HG03097 (cell line): ENCODE results near the gene ADGRV1.
"Not testable (repeated sequence)": the region's sequence is repeated elsewhere in the genome, so short reads cannot be mapped to it uniquely, and the experiment has no call there.

Source experiments
- ATAC-seq: cut with Tn5 transposase; IDR thresholded peaks from one replicate; pipeline ENCODE4 v1.9.1; 2021; ENCODE audit not compliant: unreplicated experiment, low FRiP score

The ADGRV1 gene

DNA sequence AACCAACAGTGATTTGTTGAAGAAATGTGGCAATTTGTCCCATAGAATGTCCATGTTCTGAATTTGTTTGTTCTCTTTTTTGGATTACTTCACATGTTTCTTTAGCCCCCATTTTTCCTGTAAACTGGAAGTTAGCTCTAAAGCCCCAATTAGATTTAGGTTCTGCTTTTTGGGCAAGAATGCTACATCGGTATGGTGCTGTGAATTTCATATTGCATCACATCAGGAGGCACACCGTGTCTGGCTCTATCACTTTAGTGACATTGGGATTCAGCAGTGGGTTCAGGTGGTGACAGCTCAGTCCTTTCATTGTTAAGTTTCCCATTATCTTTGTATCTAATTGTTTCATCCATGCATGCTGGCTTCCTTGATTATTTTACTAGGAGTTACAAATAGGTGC lies 27.9 kb downstream of the ADGRV1 start:
- no peak for ATAC-seq

- ATAC-seq = no peak
These were observed 31.6 kb downstream of the ADGRV1 start for GRCh38 chr5:90590170-90590569.

GRCh38 chr5:90593083-90593482 lies 34.5 kb downstream of the ADGRV1 start:
- ATAC-seq = not testable (repeated sequence)

GRCh38 chr5:90595766-90596165 lies 37.2 kb downstream of the ADGRV1 start:
- not testable (repeated sequence) for ATAC-seq

- no peak for ATAC-seq
These were observed 39.7 kb downstream of the ADGRV1 start for GRCh38 chr5:90598293-90598692.

DNA sequence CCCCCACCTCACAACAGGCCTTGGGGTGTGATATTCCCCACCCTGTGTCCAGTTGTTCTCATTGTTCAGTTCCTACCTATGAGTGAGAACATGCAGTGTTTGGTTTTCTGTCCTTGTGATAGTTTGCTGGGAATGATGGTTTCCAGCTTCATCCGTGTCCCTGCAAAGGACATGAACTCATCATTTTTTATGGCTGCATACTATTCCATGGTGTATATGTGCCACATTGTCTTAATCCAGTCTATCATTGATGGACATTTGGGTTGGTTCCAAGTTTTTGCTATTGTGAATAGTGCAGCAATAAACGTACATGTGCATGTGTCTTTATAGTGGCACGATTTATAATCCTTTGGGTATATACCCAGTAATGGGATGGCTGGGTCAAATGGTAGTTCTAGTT lies 41.7 kb downstream of the ADGRV1 start:
- ATAC-seq = not testable (repeated sequence)

DNA sequence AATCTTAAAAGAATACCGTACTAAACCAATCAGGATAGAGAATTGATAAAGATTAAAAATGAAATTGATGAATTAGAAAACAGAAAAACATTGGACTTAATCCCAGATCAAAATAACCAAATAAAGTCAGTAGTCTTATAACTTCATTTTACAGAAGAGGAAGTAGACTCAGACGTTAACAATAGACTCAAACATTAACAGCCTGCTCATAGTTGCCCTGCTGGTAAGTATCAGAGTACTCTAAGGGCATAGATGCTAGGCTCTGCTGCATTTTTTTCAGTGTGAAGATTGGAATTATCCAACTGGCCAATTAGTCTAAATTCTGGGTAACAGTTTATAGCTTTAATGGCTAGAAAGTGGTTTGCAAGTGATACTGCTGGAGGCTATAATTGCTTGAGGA lies 42.9 kb downstream of the ADGRV1 start:
- ATAC-seq = no peak

- ATAC-seq = no peak
These were observed 44.1 kb downstream of the ADGRV1 start for GRCh38 chr5:90602681-90603080.

DNA sequence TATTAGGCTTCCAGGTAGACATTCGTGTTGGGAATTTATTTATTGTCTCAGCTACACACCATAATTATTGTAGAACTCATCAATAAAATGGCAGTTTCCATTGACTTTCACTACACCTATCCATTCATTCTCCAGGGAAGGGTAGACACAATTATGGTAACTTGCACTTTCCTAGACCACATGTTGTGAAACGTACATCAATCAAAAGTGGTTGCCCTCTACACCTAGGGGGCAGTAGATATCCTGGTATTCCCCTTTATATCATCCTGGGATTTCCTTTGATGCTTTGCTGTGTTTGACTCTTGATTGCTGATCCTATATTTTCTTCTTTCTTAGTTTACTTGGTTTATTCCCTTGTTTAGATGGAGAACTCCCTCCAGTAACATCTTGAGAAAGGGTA lies 47.9 kb downstream of the ADGRV1 start:
- no peak for ATAC-seq

GRCh38 chr5:90612919-90613318 lies 54.3 kb downstream of the ADGRV1 start:
- peak; percentile 96 for ATAC-seq

DNA sequence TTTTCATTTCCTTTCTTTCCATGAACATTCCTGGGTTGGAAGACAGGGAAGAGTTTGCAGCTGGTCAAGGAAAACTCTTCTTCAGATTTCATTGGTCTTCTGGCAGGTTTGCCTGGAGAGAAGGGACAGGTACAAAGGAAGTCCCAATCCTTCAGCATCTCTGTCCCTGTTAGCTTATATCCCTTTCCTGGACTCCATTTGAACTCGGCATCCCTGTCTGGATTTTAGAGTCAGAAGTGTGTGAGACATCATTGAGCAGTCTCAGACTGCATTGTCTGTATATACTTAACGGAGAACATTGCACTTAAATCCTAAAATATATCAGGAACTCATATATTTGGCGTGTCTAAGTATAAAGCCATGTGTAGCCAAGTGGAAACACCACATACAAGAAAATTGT lies 54.9 kb downstream of the ADGRV1 start:
- ATAC-seq = no peak

- no peak for ATAC-seq
These were observed 55.4 kb downstream of the ADGRV1 start for GRCh38 chr5:90613918-90614504.

DNA sequence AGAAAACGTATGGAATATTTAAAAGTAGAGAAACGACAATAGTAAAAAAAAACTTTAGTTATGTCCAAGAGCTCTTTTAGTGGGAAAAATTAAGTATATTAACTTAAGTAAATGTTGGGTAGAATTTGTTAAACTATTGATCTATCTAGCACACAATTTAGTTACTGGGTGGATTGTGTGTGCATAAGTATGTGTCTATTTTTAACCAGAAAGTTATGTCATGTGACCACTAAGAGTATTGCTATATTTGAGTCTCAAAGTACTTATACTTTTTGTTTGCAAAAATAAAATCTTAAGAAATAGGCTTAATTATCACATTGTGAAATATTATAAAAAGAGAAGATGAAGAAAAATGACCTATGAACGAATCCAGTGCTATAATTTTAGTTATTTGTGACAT lies 56.8 kb downstream of the ADGRV1 start:
- no peak for ATAC-seq

DNA sequence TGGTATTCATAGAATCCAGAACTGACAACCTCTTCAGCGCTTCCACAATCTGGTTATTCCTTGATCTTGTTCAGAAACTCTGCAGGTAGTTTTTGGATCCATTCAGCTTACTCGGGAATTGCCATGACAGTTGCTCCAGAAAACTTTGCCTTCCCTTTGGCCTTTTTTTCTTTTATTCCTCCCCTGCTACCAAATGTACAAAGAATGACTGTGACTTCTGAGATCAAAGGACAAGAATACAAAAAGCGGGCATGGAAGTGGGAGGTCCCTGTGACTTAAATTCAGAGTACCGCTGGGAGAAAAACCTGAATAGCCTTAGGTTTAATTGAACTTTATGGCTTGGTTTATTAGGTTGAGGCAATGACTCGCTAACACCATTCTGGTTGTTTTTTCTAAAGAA lies 59.5 kb downstream of the ADGRV1 start:
- ATAC-seq = no peak

DNA sequence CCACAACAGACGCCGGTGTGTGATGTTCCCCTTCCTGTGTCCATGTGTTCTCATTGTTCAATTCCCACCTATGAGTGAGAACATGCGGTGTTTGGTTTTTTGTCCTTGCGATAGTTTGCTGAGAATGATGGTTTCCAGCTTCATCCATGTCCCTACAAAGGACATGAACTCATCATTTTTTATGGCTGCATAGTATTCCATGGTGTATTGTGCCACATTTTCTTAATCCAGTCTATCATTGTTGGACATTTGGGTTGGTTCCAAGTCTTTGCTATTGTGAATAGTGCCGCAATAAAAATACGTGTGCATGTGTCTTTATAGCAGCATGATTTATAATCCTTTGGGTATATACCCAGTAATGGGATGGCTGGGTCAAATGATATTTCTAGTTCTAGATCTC lies 61.2 kb downstream of the ADGRV1 start:
- ATAC-seq = not testable (repeated sequence)

GRCh38 chr5:90621848-90622247 lies 63.3 kb downstream of the ADGRV1 start:
- ATAC-seq = no peak

- no peak for ATAC-seq
These were observed 67.9 kb downstream of the ADGRV1 start for GRCh38 chr5:90626493-90626892.

DNA sequence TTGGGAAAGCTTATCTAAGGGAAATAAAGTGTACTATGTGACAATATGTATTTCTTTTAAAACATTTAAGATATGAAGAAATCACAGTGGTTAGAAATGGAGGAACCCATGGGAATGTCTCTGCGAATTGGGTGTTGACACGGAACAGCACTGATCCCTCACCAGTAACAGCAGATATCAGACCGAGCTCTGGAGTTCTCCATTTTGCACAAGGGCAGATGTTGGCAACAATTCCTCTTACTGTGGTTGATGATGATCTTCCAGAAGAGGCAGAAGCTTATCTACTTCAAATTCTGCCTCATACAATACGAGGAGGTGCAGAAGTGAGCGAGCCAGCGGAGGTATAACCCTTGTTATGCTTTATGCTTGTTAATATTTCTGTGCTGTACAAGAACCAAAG lies 69.9 kb downstream of the ADGRV1 start:
- ATAC-seq = no peak

DNA sequence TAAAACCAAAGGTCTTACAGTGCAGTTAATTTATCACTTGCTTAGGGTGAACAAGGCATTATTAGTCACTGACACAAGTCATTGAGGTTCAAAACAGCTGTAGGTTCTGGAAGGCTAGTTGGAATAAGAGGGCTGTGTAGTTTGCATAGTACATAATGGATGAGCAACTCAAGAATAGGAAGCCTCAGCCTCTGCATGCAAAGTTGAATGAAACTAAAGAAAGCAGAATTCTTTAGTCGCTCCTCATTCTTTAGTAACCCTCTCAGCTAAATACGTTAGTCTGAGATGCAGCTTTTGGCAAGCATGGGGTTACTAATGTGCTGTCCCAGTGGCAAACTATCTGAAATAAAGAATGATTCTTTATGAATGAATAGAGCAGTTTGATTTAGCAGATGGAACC lies 74.2 kb downstream of the ADGRV1 start:
- ATAC-seq = no peak

- ATAC-seq = no peak
These were observed 78.4 kb downstream of the ADGRV1 start for GRCh38 chr5:90636948-90637347.

GRCh38 chr5:90637731-90638130 lies 79.1 kb downstream of the ADGRV1 start:
- ATAC-seq = no peak

GRCh38 chr5:90638878-90639277 lies 80.3 kb downstream of the ADGRV1 start:
- no peak for ATAC-seq

- no peak for ATAC-seq
These were observed 82.0 kb downstream of the ADGRV1 start for GRCh38 chr5:90640484-90641059.
